ENCODE results near the gene NNMT. TPM values are rescaled to one million over a fixed set of nuclear protein-coding genes. Genes with fewer than 3 reads are reported as not detected.

Gene NNMT
- total and polyA plus RNA-seq, 9 of the 15 experiments (the other 6 are each of a cell fraction or from before 2014, with no cell fraction given) = 6.1 to 15.0 (median 11.2) TPM

DNA sequence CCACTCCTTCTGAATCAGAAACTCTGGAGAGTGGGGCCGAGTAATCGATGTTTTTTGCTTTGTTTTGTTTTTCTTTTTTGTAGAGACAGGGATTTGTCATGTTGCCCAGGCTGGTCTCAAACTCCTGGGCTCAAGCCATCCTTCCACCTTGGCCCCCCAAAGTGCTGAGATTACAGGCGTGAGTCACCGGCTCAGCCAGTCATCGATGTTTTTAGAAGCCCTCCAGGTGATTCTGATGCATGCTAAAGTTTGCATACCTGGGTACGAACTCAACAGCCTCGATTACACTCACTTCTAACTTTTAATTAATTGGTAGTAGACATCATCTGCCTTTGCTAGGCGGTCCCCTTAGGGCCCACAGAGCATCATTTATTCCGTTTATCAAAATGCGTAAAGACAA is 53.8 kb downstream of the NNMT start:
- no peaks in the 10 kb centered on the region for H4K20me1 ChIP-seq (replicated peaks; ENCODE audit: control insufficient read depth, insufficient read depth, low read length)
- no peak overlapping the region for H3K4me2 ChIP-seq (ENCODE audit: insufficient read depth, low read length)
- H3K27ac ChIP-seq (ENCODE audit: extremely low read depth, low read depth, low read length) = no peak overlapping the region
- WGBS (ENCODE audit: insufficient coverage, low coverage, missing lambda C conversion rate) = 26% methylated on average over 10 of the region's 10 CpGs
- H3K9me1 ChIP-seq (ENCODE audit: control insufficient read depth, insufficient read depth, low read length) = no peaks in the 10 kb centered on the region
- BruUV-seq (replicated peaks) = no TSS peak
- no peaks in the 10 kb centered on the region for H3K4me1 ChIP-seq (replicated peaks in 1 of 2; ENCODE audit: control insufficient read depth in 2 of 2, insufficient read depth in 2 of 2, low read length in 2 of 2)
- no peaks in the 10 kb centered on the region for H3K79me2 ChIP-seq (ENCODE audit: control insufficient read depth, insufficient read depth, low read length)
- ChIA-PET POLR2A (no interaction called here), CTCF (ENCODE audit: low intra/inter-chr PET ratio) (no interaction called here)
- no peaks in the 10 kb centered on the region for H3K9me3 ChIP-seq (replicated peaks; ENCODE audit: control insufficient read depth, insufficient read depth, low read depth, low read length)
- H2AFZ ChIP-seq (ENCODE audit: low read depth, low read length) = no peak overlapping the region
- no peak for FAIRE-seq
- no peaks in the 10 kb centered on the region for H3K36me3 ChIP-seq (ENCODE audit: control insufficient read depth, insufficient read depth, low read length)
- intact Hi-C loops (cut with micrococcal nuclease) (no loop called here), in situ Hi-C loops (cut with MboI) (no loop called here)
- H3K9ac ChIP-seq (ENCODE audit: insufficient read depth in 1 of 2, low read depth in 2 of 2, low read length in 2 of 2) = no peak overlapping the region
- DNase-seq (ENCODE audit: extremely low read depth in 1 of 4, low spot score in 3 of 4) = no peak
- no peak overlapping the region for H3K4me3 ChIP-seq
- H3K27me3 ChIP-seq (ENCODE audit: control insufficient read depth in 2 of 2, insufficient read depth in 2 of 2, low read length in 2 of 2) = peaks cover 0 to 2% of the 10 kb centered on the region in 2 experiments; a peak in 1 of 5 replicates
- ATAC-seq = no peak
- TF ChIP-seq ZNF707 (CRISPR knock-in tag; conservative IDR thresholded peaks at IDR 0.05) (no peak), POLR2AphosphoS2 (IDR thresholded peaks at IDR 0.05; ENCODE audit: low read length) (no peak), IRF1 (CRISPR knock-in tag; IDR thresholded peaks at IDR 0.05; ENCODE audit: borderline replicate concordance) (no peak), ZNF644 (tag; IDR thresholded peaks at IDR 0.05; ENCODE audit: low read depth) (no peak), ZNF586 (CRISPR knock-in tag; conservative IDR thresholded peaks at IDR 0.05) (no peak), BRF1 (IDR thresholded peaks at IDR 0.05; ENCODE audit: borderline replicate concordance, extremely low read depth, insufficient read length) (no peak), YBX1 (IDR thresholded peaks at IDR 0.05) (no peak), CHD7 (IDR thresholded peaks at IDR 0.05; ENCODE audit: low read depth, low read length) (no peak), CBFB (CRISPR knock-in tag; IDR thresholded peaks at IDR 0.05) (no peak), STAT5A (IDR thresholded peaks at IDR 0.05; ENCODE audit: borderline replicate concordance, low read length) (no peak), ETV6 (IDR thresholded peaks at IDR 0.05; ENCODE audit: borderline replicate concordance in 1 of 2, low read depth in 2 of 2, low read length in 1 of 2) (no peak), ETV6 (CRISPR knock-in tag; IDR thresholded peaks at IDR 0.05; ENCODE audit: borderline replicate concordance) (no peak)

Data from K562 (cell line).